ENCODE data around the gene NCLN. TPM values are rescaled to one million over a fixed set of nuclear protein-coding genes. Genes with fewer than 3 reads are reported as not detected.

NCLN gene
- total RNA-seq, 1 donor = 52.7 TPM

DNA sequence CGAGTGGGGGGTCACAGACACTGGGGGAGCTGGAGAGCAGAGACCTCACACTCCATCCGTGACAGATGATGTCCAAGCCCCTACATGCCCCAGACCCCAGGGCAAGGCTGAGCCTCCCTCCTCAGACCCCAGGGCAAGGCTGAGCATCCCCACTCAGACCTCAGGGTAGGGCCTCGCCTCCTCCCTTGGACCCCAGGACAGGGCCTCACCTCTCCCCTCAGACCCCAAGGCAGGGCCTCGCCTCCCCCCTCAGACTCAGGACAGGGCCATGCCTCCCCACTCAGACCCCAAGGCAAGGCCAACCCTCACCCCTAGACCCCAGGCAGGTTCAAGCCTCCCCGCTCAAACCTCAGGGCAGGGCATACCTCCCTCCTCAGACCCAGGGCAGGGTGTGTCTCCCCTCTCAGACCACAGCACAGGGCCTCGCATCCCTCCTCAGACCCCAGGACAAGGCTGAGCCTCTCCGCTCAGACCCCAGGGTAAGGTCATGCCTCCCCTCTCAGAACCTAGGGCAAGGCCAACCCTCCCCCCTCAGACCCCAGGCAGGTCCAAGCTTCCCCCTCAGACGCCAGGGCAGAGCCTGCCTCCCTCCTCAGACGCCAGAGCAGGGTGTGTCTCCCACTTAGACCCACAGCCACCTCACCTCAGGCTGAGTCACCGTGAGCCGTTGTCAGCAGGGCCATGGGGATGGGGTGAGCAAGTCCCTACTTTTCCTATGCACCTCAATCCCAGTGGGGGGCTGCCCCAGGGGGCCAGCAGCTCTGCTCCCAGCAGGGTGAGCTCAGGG is 8.8 kb upstream of the NCLN start:
- H3K4me3 ChIP-seq (ENCODE audit: low read depth, low read length) = no peak overlapping the region
- DNase-seq (ENCODE audit: low read depth) = peak; percentile 55
- TF ChIP-seq, protein P1, sequence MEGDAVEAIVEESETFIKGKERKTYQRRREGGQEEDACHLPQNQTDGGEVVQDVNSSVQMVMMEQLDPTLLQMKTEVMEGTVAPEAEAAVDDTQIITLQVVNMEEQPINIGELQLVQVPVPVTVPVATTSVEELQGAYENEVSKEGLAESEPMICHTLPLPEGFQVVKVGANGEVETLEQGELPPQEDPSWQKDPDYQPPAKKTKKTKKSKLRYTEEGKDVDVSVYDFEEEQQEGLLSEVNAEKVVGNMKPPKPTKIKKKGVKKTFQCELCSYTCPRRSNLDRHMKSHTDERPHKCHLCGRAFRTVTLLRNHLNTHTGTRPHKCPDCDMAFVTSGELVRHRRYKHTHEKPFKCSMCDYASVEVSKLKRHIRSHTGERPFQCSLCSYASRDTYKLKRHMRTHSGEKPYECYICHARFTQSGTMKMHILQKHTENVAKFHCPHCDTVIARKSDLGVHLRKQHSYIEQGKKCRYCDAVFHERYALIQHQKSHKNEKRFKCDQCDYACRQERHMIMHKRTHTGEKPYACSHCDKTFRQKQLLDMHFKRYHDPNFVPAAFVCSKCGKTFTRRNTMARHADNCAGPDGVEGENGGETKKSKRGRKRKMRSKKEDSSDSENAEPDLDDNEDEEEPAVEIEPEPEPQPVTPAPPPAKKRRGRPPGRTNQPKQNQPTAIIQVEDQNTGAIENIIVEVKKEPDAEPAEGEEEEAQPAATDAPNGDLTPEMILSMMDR (IDR thresholded peaks at IDR 0.05; ENCODE audit: insufficient read depth, low read depth, low read length) = no peak

DNA sequence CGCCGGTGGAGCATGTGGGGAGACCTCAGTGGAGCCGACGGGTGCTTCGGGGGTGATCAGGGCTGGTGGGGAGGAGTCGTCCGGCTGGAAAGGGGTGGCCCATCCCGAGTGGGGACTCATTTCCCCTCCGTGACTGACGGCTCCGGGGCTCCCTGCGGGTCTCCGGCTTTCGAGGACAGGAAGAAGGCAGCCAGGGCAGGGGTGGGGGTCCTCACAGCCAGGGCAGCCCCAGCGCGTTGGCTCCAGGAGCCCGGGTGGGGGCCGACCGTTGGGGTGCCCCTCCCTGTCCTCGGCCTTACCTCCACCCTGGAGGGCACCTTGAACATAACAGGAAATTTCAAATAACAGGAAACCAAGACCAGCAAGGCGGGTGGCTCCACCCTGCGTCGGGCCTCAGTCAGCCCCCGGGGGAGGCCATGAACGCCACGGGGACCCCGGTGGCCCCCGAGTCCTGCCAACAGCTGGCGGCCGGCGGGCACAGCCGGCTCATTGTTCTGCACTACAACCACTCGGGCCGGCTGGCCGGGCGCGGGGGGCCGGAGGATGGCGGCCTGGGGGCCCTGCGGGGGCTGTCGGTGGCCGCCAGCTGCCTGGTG is 7.3 kb upstream of the NCLN start, which contains the start of gene S1PR4:
TSS of gene S1PR4 (plus strand) at position 393 of the 596 bp plus-strand sequence. CDS start at position 417, 24 bp downstream.
- no peak within 1 kb of the TSS for H3K4me3 ChIP-seq (ENCODE audit: low read depth, low read length)
- TF ChIP-seq, protein P1 (IDR thresholded peaks at IDR 0.05; ENCODE audit: insufficient read depth, low read depth, low read length) = no peak
- DNase-seq (ENCODE audit: low read depth) = no peak

DNA sequence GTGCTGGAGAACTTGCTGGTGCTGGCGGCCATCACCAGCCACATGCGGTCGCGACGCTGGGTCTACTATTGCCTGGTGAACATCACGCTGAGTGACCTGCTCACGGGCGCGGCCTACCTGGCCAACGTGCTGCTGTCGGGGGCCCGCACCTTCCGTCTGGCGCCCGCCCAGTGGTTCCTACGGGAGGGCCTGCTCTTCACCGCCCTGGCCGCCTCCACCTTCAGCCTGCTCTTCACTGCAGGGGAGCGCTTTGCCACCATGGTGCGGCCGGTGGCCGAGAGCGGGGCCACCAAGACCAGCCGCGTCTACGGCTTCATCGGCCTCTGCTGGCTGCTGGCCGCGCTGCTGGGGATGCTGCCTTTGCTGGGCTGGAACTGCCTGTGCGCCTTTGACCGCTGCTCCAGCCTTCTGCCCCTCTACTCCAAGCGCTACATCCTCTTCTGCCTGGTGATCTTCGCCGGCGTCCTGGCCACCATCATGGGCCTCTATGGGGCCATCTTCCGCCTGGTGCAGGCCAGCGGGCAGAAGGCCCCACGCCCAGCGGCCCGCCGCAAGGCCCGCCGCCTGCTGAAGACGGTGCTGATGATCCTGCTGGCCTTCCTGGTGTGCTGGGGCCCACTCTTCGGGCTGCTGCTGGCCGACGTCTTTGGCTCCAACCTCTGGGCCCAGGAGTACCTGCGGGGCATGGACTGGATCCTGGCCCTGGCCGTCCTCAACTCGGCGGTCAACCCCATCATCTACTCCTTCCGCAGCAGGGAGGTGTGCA is 6.6 kb upstream of the NCLN start:
- H3K4me3 ChIP-seq (ENCODE audit: low read depth, low read length) = no peak overlapping the region
- DNase-seq (ENCODE audit: low read depth) = no peak

DNA sequence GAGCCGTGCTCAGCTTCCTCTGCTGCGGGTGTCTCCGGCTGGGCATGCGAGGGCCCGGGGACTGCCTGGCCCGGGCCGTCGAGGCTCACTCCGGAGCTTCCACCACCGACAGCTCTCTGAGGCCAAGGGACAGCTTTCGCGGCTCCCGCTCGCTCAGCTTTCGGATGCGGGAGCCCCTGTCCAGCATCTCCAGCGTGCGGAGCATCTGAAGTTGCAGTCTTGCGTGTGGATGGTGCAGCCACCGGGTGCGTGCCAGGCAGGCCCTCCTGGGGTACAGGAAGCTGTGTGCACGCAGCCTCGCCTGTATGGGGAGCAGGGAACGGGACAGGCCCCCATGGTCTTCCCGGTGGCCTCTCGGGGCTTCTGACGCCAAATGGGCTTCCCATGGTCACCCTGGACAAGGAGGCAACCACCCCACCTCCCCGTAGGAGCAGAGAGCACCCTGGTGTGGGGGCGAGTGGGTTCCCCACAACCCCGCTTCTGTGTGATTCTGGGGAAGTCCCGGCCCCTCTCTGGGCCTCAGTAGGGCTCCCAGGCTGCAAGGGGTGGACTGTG is 5.9 kb upstream of the NCLN start:
- TF ChIP-seq, protein P1 (IDR thresholded peaks at IDR 0.05; ENCODE audit: insufficient read depth, low read depth, low read length) = no peak
- H3K4me3 ChIP-seq (ENCODE audit: low read depth, low read length) = no peak overlapping the region
- DNase-seq (ENCODE audit: low read depth) = no peak

More for the DNA sequence above, 6.6 kb upstream of the NCLN start:
- TF ChIP-seq, protein P1 (IDR thresholded peaks at IDR 0.05; ENCODE audit: insufficient read depth, low read depth, low read length) = no peak

DNA sequence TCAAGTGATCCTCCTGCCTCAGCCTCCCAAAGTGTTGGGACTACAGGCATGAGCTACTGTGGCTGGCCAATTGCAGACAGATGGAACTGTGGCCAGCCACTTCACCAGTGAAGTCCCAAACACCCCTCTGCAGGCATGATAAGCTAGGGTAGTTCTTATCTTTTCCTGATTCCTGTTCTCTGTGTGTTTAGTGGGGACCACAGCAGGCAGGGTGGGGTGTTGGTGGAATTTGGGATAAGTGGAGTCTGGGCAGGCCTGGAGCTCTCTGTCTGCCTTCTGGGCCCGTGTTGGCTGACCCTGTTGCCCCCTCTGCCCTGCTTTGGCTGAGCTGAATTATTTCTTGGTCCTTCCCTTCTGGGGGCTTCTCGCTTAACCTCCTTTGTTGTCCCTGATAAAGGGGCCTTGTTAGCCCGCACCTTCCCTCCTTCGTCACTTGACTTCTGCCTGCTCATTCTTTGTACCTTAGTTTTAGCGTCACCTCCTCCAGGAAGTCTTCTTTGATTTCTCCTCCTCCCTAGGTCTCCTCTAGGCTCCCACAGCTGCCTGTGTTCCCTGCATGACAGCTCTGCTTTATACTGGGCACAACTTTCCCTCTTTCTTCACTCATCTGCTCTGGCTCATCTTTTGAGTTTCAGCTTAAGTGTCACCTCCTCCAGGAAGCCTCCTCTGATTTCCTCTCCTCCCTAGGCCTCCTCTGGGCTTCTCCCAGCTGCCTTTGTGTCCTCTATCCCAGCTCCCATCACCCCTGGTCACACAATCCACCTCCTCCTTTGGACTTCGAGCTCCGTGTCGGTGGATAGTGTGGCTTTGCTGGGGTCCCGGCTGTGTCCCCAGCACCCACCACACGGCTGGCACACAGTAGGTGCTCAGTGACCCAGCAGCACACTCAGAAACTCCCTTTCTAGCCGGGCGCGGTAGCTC is 1.7 kb upstream of the NCLN start:
- H3K4me3 ChIP-seq (ENCODE audit: low read depth, low read length) = no peak overlapping the region
- TF ChIP-seq, protein P1 (IDR thresholded peaks at IDR 0.05; ENCODE audit: insufficient read depth, low read depth, low read length) = no peak
- DNase-seq (ENCODE audit: low read depth) = no peak
